ENCODE results near the gene DNM3.
"Not testable (repeated sequence)": the region's sequence is repeated elsewhere in the genome, so short reads cannot be mapped to it uniquely, and the experiment has no call there.

DNA sequence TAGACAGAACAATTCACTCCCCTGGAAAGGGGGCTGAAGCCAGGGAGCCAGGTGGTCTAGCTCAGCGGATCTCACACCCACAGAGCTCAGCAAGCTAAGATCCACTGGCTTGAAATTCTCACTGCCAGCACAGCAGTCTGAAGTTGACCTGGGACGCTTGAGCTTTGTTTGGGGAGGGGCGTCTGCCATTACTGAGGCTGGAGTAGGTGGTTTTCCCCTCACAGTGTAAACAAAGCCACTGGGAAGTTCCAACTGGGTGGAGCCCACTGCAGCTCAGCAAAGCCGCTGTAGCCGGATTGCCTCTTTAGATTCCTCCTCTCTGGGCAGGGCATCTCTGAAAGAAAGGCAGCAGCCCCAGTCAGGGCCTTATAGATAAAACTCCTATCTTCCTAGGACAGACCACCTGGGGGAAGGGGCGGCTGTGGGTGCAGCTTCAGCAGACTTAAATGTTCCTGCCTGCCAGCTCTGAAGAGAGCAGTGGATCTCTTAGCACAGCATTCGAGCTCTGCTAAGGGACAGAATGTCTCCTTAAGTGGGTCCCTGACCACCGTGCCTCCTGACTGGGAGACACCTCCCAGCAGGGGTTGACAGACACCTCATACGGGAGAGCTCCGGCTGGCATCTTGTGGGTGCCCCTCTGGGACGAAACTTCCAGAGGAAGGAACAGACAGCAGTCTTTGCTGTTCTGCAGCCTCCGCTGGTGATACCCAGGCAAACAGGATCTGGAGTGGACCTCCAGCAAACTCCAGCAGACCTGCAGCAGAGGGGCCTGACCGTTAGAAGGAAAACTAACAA, 183.8 kb downstream of the DNM3 start:
- TF ChIP-seq, protein P1, sequence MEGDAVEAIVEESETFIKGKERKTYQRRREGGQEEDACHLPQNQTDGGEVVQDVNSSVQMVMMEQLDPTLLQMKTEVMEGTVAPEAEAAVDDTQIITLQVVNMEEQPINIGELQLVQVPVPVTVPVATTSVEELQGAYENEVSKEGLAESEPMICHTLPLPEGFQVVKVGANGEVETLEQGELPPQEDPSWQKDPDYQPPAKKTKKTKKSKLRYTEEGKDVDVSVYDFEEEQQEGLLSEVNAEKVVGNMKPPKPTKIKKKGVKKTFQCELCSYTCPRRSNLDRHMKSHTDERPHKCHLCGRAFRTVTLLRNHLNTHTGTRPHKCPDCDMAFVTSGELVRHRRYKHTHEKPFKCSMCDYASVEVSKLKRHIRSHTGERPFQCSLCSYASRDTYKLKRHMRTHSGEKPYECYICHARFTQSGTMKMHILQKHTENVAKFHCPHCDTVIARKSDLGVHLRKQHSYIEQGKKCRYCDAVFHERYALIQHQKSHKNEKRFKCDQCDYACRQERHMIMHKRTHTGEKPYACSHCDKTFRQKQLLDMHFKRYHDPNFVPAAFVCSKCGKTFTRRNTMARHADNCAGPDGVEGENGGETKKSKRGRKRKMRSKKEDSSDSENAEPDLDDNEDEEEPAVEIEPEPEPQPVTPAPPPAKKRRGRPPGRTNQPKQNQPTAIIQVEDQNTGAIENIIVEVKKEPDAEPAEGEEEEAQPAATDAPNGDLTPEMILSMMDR (conservative IDR thresholded peaks at IDR 0.05; ENCODE audit: low read depth, low read length) = not testable (repeated sequence)
- TF ChIP-seq EZH2 (IDR thresholded peaks at IDR 0.05; ENCODE audit: borderline replicate concordance, low read depth, low read length, poor library complexity, severe bottlenecking) = not testable (repeated sequence)

Data from A673 (cell line).